NCI-H1694 (cell line): ENCODE data around the gene EPHA3.

Experiments
- DNase-seq: peaks from one replicate; lab custom pipeline; 2025; lab: John Stamatoyannopoulos, UW

The EPHA3 gene

DNA sequence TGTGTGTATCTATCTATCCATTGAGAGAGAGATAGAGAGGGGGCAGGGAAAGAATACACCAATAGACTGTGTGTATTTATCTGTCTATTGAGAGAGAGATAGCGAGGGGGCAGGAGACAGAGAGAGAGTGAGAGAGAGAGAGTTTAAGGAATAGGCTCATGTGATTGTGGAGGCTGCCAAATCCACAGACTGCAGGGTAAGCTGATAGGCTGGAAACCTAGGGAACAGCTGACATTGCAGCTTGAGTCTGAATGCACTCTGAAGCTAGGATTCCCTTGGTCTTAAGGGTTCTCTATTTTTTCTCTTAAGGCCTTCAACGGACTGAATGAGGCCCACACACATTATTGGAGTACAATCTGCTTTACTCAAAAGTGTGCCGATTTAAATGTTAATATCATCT lies 255.8 kb downstream of the EPHA3 start:
- no peak for DNase-seq

DNA sequence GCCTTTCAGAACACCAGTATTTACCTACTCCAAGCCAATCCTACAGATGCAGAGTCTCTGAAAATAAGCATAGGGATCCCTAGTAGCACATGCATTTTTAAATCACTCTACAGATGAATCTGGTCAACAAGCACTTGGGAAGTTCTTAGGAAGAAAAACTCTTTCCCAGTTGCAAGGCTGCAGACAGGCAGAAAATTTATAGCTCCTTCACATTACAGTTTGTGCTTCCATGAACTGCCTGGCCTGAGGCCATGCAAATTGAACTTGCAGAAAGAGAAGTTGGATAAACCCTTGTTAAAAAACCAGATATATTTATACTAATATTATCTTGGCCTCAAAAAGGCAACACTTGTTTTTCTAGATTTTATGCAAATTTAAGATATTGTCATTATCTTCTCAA lies 256.9 kb downstream of the EPHA3 start:
- DNase-seq, result no peak

DNA sequence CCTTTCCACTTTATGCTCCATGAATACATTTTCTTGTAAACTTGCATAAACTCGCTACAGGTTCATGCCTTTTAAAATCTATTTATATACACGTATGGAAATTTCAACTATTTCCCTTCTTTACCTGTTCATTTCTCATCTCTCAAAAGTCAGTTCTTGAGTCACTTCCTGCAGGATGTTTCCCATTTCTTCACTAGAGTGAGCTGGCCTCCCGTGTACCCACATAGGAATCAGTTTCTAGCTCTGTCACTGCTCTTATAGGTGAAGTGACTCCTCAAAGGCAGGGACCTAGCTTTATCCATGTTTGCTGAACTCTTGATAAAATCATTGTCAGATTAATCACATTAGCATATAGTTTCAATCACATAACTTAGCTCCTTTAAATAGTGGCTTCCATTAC lies 259.7 kb downstream of the EPHA3 start:
- no peak for DNase-seq

DNA sequence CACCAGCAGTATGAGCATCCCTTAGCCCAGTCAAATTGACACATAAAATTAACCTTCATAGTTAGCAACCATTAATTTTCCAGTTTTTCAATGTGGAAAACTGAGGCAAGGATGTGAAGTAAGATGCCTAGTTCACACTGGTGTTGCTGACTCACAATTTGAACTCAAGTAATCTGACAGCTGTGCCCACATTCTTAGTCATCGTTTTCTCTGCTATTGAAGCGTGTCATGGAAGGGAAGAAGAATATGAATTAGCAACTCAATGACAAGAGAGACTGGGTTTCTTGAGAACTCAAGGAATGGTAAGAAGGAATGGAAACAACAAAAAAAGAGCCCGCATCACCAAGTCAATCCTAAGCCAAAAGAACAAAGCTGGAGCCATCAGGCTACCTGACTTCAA lies 261.4 kb downstream of the EPHA3 start:
- no peak for DNase-seq

DNA sequence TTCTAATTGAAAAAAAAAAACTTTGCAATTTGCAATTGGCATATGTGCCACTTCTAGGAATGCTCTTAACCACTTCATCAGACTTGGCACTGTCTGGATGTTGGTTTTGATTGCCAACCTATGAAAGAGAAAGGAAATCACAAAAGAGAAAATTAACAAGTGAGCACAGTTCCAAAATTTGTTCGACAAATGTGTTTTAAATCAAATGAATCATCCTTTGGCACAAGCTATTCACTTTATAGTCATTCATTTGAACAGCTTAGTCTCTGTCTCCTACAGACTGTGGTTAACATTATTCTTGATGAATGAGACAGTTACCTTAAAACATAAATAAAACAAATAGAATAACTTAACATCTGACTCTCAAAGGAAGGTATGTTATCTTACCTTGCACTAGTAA lies 265.0 kb downstream of the EPHA3 start:
- no peak for DNase-seq

DNA sequence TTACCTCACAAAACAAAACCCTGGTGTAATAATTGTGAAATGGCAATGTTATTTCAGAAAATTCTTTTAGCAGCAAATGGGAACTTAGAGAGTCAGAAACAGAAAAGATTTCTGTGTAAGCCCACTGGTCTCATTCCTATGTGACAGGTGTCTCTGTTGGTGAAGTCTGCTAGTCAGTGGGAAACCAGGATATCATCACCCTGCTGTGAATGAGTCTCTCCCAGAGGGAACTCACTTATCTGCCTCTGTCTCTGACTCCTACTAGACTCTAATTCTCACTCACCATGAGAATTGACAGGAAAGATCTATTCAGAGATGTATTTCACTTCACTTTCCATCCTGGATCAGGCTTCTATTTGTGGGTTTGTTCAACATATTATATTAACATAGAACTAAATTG lies 266.0 kb downstream of the EPHA3 start:
- DNase-seq, result no peak

DNA sequence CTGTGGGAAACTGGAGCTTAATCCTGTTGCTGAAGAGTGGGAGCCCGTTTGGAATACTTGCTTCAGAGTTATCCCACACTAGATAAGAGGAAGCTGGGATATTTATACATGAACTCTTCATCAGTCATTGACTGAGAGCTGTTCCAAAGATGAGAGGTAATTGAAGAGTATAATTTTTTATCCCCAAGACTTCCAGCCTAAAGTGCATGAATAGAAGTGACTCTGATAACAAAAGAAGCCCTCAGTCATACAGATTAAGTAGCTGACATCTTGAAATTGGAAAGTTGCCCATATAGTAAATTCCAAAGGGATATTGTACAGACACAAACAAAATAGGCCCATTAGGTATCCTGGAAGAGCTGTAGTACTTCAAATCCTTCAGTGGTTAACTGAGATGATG lies 268.0 kb downstream of the EPHA3 start:
- no peak for DNase-seq

DNA sequence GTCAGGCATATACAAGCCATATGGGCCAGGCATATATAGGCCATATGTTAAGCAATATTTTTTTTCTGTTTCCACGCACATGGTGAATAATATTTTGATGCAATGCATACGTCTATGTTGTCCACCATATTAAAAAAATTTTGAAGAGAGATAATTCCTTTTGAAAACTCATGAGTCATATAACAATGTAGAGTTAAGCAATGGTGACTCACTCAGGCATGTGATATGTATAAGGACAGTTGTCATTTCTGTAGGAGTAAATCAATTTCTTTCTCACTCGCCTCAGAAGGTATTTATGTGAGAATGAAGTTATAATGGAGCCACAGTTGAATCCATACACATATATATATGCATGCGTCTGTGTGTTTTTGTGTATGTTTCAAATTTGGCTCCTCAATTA lies 272.6 kb downstream of the EPHA3 start:
- DNase-seq, result no peak

DNA sequence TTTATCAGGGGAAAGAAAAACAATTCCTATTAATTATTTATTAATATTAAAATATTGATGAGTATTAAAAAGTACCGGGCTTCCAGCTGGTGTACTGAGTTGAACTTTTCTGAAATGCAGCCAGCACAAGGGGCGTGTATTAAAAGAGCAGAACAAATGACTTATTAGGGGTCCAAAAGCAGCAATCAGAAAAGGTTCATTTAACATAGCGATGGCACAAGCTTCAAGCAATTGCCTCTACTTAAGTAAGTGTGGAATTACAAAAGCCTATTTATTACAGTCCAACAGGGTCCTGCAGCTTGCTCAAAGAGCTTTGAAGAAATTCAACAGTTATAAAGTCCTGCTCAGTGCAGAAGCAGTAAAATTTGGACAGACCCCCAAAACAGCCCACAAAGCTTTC lies 285.6 kb downstream of the EPHA3 start:
- DNase-seq, result no peak

DNA sequence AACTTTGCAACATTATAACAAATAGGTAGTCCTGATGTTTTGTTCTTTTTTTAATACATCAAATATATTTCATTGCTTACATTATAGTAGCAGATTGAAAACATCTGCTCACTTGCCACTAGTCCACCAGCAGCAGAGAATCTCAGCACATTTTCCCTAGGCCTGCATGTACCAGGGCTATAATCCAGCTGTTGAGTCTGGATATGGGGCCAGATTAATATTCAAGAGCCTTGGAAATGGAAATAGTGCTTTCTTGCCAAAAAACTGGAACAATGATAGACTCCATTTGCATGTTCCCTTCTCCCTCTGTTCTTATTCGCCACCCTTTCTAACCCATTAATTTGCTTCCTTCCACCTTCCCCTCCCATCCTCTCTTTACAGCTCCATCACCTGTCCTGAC lies 288.0 kb downstream of the EPHA3 start:
- DNase-seq, result no peak

DNA sequence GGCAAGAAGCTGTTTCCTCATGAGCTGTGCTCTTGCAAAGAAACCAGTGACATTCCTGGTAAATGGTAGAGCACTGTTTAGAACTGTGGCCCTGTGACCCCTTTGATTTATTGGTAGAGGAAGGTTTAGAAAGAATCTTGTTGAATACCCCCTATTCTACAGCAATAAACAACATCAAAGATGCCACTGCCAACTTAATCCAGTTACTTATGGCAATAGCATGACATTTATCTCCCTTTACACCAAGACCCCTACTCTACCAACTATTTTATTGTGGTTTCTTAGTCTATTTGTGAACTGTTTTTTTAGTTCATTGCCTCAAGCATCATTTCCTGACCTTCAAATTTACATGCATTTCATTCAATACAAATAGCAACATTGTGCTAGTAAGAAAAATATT lies 288.6 kb downstream of the EPHA3 start:
- no peak for DNase-seq

DNA sequence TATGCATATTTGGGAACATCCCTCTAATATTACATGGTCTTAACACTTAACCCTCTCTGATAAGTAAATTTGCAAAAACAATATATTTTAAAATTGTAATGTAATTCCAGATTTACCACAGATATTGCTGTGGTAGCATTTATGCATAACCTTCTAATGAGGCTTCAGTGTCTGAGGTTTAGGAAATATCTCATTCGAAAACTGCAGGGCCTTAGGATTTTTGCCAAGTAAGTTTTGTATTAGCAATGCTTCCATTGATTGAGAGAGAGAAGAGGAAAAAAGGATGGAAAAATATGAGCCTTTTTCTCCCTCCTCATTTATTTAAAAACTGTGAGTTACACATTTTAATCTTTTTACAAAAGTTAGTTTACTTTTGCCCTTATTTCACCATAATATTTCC lies 294.6 kb downstream of the EPHA3 start:
- DNase-seq, result no peak

DNA sequence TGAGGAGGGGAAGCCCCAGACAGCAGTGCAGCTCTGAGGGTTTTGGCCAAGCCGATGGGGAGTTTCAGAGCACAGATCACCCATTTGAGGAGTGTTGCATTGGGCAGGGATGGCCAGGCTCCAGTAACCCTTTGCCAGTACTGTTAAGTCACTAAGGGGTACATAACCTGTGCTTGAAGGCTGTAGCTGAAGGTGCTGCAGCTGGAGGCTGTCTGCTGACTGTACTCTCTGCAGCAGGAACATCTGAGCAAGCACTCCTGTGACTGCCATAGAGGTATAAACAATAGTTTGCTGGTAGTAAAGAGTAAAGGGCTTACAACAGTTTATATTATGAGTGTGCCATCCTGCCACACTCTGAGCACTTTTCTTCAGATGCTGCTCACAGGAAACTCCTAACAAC lies 297.8 kb downstream of the EPHA3 start:
- no peak for DNase-seq

DNA sequence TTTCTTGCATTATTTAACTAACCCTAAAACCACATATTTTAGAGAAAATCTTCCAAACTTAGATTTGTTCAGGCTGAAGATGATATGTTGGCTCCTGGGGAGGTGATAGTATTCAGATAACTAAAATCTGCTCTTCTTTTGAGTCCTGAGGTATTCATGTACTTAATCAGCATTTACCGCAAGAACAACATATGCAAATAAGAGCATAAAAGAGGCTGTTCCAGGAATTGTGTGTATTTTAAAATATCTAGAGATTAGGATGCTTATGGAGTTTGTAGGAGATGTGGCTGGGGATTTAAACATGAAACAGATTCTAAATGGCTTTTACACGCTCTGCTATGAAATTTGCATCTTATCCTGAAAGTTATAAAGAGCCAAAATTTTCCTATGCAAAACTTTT lies 298.2 kb downstream of the EPHA3 start:
- DNase-seq, result no peak

DNA sequence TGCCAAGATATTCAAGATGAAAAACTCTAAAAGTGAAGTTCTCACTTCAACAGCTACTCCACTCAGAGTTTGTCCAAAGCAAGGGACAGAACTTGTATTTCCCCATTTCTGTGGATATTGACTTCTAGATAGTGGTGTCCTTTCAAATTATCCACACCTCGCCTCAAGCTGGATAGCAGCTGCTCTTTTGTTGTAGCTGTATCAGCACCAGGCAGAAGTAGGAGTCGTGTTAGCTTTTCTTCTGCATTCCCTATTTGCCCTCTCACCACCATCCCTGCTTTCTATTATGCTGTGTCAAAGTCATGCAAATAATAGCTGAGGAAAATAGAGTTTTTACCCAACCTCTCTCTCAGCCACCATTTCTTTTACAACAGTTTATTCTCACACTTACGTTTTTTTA lies 303.8 kb downstream of the EPHA3 start:
- DNase-seq, result no peak

DNA sequence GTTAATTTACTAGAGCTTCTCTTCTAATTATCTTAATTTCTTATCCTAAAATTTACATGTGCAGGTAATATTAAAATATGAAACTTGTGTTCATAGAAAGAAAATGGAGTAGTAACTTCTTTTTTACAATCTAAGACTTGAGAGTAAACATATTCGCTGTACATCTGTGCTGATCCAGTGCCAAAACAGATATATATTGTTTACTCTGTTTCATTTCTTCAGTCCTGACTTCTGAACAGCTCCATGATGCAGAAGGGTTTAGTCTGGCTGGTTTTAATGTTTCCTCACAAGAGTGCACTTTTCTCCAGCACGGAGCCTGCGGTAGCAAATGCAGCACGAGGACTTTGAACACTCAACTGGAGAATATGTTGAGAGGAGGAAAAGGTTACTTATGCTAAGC lies 306.8 kb downstream of the EPHA3 start:
- DNase-seq, result no peak

DNA sequence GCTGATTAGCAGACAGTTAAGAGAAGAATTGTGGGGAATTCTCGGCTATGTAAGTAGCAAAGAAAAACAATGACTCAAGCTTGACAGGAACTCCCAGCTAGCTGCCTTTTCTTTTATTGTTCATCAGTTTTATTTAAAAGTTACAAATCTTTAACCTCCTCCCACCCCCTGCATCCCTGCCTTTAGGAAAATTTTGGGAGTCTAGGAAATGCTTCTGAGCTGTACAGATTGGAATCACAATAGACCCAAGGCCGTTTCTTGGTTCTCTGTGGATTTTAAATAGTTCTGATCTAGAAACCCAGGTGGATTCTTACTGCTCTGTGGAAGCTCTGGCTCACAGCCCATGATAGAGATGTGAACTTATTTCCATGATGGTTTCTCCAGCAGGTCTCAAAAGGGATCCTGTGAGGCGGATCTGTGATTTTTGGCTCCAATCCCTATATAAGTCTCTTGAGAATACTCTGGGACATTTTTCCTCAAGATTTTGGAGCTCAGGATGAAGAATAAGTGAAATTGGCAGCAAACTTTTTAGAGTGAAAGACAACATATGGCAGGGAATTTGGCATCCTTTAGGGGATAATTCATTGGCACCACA lies 312.3 kb downstream of the EPHA3 start:
- no peak for DNase-seq

DNA sequence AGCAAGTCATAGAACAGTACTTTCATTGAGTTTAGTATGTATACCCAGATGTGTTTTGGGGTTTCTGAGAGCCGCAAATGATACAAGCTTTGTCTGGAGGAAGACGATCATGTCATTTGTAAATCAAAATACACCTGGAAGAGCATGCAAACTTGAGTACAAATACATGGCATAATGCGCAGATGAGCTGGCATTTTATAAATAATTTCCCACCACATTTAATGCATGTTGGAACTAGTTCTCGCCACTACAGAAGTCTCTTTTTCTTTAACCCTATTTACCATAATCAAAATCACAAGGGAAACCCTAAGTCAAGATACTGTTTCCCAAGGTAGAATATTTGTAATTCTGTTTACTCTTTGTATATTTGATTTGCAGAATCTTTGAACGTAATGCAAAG lies 318.6 kb downstream of the EPHA3 start:
- no peak for DNase-seq

DNA sequence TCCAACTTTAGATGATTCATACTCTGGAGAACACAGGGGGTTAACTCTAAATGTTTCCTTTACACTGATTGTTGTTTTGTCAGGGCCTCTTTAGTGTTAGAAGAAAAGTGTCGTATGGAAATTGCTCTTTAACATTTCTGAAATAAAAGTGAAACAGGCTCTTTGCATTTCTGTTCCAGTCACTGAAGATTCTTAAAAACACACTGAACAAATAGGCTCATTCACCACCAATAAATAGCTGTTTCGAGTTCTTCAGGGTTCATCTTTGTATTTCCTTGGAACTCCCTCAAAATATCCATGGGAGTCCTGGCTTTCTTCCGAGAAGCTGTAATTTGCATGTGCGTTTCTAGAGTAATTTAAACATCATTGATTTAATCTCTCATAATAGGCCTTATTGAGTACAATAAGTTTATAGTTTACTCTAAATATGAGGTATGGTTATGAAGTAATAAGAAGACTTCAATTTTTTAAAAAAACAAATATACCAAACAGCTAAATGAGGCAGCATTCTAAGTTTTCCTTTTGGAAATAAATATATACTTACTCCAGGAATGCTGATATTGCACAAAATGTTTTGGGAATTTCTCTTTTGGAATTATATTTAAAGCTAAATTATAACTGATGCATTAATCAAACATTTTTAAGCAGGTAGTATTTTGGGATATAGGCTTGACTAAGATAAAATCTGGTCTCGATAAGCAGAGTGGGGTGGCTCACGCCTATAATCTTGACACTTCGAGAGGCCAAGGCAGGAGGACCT lies 327.4 kb downstream of the EPHA3 start:
- no peak for DNase-seq

DNA sequence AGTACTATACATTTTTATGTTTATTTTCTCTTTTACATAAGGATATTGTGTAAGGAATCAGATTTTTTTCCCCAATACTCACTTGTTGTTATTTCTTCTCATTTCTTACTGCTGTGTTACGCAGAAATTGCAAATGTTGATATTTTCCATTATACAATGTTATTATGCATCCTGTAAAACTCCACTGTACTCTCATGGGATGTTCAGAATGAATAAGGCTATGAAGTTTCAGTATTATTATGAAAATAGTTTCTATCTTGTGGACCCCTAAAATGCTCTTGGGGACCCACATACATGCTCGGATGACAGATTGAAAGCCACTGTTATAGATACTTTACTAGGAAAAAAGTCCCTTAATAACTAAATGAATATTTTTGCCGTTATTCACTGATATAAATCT lies 329.4 kb downstream of the EPHA3 start:
- no peak for DNase-seq

DNA sequence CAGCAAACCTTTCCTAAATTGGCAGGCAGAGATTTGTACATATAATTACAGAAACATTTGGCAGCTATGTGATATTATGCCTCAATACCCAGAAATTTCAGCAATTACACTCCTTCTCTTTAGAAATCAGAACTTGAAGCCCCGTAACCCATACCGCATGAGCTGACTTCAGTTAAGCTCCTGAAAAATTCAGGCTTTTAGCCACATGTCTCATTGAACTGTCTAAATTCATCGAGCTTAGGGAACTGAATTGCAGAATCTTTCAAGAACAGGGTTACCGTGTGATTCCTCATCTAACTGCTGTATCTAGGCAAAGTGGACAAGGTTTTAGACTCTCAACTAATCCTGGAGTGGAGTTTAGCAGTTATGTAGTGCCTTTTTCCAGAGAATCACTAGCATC lies 333.0 kb downstream of the EPHA3 start:
- no peak for DNase-seq

DNA sequence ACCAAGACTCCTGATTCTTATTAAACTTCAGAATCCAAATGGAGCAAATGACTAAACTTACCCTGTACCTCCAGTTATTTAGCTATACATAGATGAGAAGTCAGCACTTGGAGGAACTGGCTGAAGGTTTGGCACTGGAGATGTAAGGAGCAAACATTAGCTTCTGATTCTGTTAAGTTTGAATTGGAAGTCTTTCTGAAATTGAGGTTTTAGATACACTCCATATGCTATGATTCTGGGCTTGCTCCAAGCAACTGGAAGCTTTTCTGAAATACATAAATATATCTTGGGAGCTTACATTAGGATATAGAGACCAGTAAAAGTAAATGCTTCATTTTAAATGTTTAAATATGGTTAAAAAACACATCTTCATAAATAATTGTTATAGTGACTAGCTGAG lies 333.7 kb downstream of the EPHA3 start:
- DNase-seq, result no peak

DNA sequence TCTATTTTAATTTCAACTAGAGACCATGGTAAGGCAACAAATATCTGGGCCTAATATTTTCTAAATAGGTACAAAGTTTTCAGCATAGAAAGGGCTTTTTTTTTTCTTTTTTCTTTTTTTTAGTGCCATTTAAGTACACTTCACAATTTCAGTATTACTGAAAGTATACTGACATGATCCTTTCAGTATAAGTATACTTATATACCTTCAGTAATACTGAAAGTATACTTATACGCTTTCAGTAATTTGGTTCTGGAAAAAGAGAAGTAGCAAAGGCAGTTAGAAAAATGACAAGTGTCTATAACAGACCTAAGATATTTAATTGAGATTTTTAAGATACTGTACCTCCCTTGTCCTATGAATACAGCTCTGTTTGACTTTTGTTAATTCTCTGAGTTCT lies 339.2 kb downstream of the EPHA3 start:
- no peak for DNase-seq

DNA sequence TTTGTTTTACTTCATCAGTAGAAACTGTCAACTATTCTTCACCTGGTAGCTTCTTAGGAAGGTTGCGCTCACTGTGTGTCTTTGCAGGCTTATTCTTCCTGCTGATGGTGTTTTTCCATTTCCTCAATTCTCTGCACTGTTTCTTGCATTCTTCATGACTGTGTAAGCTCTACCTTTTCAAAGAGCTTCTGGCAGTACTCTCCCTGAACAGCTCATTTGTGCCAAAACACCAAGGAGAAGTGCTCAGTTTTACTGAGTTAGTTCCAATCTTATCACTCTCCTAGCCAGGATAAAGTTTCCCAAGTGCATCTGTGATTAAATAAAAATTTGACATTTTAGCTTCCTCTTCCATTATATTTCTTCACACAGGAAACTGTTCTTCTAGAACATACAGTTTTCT lies 339.8 kb downstream of the EPHA3 start:
- DNase-seq, result no peak
